ENCODE data around the gene LRP4.
A peak's percentile ranks its signal among the peaks of the same experiment; 100 is the strongest.

LRP4 gene

DNA sequence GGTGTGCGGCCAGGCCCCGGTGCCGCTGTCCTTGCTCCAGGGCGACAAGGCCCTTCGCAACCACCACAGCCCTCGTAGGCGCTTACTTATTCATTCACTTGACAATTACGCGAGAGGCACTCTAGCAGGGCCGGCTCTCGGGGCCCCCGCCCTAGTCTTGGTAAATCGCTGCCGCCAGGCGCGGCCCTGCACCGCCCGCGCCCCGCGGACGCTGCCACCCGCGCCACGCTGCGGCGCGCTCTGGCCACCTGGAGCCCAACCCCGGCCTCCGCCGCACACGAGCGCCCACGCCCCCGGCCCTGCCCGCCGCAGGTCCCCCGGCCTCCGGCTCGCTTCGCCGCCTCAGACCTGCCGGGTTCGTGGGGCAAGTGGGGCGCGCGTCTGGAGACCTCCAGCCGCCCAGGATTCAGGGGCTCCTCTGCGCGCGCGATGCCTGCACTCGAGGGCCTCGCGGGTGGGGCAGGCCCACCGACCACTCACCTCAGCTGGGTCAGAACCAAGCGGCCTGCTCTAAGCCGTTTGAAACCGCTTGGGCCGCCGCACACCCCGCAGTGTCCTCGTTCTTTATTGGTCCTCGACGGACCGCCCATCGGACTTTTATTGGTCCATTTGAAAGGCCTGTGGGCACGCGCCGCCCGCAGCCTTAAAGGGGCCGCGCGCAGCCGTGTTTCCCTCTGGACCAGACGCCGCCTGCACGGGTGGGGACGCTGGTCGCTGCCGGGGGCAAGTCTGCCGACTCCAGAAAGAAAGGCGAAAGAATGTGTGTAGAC, 72.4 kb downstream of the LRP4 start, which contains the start of gene CKAP5:
Gene CKAP5 (minus strand): TSS at position 541 of the 770 bp plus-strand sequence. CDS start 25,049 bp downstream, outside the sequence.
- DNase-seq: peak; percentile 94

DNA sequence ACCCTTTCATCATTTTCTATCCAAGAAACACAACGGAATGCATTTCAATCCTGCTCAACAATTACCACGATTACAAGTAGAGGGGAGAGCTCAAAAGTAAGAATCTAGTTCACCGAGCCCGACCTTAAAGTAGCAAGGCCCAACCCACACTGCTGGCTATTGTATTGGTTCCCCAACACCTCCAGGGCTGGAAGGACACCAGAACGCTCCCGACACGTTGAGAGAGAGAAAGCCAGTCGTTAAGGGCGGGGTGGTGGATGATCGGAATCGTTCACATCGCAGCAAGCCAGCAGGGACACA, 73.0 kb downstream of the LRP4 start:
- DNase-seq: peak; percentile 75

DNA sequence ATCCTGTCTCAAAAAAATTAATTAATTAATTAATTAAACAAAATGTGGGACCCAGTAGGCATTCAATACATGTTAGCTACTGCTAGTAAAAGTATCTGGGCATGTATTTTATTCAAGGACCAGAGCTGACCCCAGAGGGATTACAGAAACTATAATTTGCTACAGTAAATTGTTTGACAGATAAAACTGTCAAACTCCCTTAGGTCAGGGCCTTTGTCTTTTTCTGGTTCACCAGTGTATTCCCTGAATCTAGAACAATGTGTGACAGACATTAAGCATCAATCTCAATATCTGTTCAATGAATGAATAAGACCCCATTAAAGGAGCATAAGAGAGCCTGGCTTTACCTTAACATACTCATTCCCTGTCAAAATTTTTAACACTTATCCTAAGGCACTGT, 78.2 kb downstream of the LRP4 start:
- no peak for DNase-seq

DNA sequence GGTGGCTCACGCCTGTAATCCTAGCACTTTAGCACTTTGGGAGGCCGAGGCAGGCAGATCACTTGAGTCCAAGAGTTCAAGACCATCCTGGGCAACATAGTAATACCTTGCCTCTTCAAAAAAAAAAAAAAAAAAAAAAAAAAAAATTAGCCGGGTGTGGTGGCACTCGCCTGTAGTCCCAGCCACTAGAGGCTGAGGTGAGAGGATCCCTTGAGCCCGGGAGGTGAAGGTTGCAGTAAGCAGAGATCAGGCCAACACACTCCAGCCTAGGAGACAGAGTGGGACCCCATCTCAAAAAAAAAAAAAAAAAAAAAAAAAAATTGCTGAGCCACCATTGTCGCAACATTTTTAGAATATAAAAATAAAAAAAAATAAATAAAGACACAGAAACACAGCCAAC, 79.8 kb downstream of the LRP4 start:
- no peak for DNase-seq

DNA sequence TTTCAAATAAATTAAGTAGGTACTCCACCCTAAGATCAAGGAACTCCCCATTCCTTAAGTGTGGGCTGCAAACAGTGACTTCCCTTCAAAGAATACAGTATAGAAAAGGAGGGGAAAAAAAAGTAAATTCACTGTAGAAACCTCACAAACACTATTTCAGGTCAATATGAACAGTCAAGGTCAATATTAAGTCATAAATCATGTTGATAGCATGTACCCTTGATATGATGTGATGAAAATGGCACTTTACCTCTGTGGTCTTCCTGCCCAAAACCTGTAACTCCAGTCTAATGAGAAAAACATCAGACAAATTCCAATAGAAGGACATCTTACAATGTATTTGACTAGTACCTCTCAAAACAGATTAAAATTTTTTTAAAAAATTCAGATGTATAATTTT, 80.5 kb downstream of the LRP4 start:
- no peak for DNase-seq

DNA sequence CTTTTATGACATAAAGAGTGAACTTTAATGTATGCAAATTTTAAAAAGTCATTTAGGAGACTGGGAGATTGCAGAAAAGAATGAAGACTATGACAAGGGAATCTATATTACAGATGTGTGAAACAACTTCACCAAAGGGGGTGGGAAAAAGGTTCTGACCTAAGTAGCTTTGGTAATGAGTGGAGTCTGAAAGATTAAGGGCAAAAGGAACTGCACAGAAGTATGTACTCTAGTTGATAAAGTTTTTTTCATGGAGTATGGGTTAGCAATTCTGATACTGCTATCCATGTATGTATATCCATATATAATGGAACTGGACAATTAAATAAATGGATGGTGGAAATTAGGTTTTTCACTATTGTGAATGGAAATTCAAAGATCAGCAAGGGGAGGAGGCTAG, 81.5 kb downstream of the LRP4 start:
- DNase-seq: no peak

DNA sequence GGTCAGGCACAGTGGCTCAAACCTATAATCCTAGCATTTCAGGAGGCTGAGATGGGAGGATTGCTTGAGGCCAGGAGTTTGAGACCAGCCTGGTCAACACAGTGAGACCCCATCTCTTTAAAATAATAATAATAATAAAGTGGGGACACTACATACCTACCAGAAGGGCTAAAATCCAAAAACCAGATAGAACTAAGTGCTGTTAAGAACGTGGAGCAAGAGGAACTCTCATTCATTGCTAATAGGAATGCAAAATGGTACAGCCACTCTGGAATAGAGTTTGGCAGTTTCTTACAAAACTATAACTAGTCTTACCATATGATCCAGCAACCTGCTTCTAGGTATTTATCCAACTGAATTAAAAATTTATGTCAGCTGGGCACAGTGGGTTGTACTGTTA, 81.9 kb downstream of the LRP4 start:
- DNase-seq: no peak

DNA sequence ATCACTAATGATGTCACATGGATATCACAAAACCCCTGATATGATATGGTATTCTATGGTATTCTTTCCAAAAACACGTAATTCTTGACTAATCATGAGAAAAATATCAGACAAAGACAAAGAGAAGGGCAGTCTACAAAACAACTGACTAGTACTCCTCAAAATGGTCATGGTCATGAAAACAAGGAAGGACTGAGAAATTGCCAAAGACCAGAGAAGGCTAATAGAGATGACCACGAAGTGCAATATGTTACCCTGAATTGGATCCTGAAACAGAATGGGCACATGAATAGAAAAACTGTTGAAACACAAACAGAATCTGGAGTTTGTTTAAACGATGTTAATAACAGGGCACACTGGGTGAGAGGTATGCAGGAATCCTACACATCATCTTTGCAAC, 82.5 kb downstream of the LRP4 start:
- no peak for DNase-seq

DNA sequence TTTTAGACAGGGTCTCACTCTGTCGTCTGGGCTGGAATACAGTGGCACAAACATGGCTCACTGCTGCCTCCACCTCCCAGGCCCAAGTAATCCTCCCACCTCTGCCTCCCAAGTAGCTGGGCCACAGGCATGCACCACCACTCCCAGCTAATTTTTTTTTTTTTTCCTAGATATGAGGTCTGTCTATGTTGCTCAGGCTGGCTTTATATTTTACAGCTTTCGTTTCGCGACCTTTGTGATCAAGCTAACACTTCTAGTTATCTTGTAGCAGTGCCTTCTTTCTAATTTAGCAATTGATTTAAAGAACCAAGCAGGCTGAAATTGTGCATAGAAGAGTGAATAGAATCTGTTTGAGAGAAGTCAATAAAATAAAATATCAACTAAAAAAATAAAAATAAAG, 83.5 kb downstream of the LRP4 start:
- no peak for DNase-seq

DNA sequence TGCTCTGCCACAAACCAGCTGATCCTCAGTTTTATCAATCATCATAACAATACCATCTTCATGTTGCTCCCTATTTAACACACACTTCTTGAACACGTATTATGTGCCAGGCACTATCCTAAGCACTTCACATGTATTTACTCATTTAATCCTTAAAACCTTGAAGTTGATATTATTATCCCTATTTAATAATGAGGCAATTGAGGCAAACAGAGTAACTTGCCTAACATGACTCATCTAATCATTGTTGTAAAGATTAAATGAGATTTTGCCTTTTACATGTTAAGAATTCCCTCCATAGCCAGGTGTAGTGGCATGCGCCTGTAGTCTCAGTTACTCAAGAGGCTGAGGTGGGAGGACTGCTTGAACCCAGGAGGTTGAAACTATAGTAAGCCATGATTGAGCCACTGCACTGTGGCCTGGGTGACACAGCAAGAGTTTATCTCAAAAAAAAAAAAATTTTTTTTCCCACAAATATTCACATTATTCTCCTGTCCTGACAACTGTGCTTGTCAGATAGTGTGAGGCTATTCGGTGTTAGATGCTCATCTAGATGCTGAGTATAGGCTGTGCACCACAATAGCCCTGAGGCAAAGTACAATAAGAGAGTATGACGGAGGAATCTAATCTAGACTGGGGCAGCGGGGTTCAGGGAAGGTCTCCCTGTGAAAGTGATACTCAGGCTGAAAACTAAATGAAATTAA, 85.7 kb downstream of the LRP4 start:
- no peak for DNase-seq

DNA sequence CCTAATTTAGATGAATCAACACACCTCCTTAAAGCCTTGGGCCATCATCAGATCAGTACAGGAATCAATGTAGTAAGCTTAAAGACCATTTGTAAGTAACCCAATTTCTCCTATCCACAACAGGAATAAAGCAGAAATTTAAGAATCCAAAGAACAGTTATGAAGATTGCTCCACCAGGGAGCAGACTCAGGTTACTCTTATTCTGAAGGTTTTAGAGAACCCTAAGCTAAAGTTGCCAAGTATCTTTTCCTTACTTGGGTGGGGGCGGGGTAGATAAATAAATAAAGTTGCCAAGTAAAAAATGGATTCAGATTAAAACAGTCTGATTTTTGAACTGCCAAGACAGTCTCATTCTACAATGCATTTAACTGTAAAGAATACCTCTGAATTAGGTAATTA, 90.4 kb downstream of the LRP4 start:
- no peak for DNase-seq

DNA sequence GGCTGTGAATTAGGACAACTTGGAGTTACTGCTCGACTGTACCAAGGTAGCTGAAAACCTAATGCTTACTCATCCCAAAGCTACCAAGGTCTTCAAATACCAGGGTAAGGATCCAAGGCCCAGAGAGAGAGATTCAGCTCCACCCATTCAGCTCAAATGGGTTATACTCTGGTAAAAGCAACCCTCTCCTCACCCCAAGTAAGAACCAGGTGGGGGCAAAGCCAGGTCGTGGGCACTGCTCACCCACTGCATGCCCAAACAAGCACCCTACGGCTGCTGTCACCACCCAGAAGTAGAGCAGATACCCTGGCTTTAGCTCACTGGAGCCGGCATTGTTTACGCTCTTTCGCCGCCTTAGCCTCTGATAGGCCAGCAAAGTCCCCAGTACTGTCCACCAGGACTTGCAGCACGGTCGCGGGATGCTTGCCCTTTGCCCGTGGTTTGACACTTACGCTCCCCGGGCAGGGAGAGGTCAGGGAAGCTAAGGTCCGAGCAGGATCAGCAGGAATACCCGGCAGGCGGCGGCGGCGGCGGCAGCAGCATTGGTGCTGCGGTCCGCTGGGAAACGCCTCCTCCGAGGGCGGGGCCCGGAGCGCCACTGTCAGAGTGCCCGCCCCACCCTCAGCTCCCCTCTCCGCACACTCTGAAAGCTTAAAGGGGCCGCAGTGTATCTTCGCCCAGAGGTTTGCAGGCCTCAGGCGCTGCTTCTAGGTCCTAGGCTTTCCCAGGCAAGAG, 91.9 kb downstream of the LRP4 start:
- peak; percentile 78 for DNase-seq

DNA sequence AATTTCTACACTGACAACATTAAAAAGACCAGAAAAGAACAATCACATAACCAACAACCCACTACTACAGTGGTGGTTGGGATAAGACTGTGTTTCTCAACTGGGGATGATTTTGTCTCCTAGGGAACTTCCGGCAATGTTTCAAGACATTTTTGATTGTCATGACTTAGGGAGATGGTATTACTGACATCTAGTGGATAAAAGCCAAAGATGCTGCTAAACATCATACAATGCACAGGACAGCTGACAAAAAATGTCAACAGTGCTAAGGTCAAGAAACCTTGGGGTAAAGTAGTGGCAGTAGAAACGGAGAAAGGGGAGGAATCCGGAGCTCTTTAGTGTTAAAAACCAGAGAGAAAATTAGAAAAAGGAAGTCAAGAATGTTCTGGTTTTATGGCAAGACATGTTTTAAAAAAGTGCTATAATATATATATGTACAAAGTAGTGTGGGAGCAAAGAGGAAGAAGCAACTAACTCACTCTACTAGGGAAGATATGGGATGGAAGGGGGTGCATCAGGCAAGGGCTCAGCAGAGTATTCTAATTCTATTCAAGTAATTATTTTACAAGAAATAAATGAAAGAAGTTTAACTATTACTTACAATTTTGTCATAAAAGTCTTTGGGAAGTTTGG, 109.4 kb downstream of the LRP4 start:
- DNase-seq: peak; percentile 14
